GM18951 (cell line): Measurements from ENCODE around the gene C1QTNF3.
"Not testable (repeated sequence)": the region's sequence is repeated elsewhere in the genome, so short reads cannot be mapped to it uniquely, and the experiment has no call there.

Experiments used
- POLR2A ChIP-seq: IDR thresholded peaks from 4 replicates; pipeline ENCODE4 v1.6.1; 2011; ENCODE audit warnings: mild to moderate bottlenecking; ENCODE audit not compliant: insufficient read length, insufficient read depth; ENCODE audit errors: extremely low read depth
- in situ Hi-C: fragments of 300-500 bp; cut with MboI; formaldehyde crosslinking; loops from one replicate; pipeline ENCODE4 v1.12.0; 2022; ENCODE audit warnings: low sequenced_read_pairs, mixed read lengths, inconsistent platforms; ENCODE audit not compliant: unreplicated experiment

The C1QTNF3 gene, protein sequence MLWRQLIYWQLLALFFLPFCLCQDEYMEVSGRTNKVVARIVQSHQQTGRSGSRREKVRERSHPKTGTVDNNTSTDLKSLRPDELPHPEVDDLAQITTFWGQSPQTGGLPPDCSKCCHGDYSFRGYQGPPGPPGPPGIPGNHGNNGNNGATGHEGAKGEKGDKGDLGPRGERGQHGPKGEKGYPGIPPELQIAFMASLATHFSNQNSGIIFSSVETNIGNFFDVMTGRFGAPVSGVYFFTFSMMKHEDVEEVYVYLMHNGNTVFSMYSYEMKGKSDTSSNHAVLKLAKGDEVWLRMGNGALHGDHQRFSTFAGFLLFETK

DNA sequence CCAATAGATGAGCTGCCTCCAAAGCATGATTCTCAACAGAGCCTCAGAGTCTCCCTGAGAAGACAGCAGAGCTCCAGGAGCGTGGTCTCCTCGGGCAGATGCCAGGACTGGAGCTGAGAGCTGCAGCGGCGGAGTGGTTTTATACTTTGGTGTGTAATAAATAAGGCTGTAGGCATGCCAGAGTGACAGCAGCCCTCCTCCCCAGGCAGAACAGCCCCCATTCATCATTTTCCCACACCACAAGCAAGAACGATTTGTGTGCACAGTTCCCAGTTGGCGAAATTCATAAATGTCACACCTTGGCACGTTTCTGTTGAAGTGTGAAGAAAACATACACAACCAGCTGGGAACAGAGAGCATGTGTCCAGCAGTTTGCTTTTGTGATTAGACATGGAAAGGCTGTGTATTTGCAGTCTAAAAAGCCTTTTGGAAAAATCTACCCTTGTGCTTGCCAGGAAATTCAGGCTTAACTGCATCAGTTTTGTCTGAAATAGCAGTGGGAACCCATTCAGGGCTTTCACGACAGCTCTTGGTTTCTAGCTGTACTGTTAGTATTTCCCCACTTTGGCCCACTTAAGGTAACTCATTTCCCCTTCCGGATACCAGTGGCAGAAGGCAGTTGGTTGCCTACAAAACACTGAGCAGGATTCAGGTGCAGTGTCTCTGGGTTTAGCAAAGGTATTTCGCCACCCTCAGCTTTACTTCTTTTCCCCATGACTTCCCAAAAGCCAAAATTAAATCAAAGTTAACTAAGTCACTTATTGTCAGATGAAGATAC is at the start of gene C1QTNF3:
Gene C1QTNF3, minus strand, starts transcription at position 115 of the 778 bp plus-strand sequence. Its CDS starts 88 bp downstream, at position 27.
- in situ Hi-C loops = no loop called here
- TF ChIP-seq POLR2A = no peak

DNA sequence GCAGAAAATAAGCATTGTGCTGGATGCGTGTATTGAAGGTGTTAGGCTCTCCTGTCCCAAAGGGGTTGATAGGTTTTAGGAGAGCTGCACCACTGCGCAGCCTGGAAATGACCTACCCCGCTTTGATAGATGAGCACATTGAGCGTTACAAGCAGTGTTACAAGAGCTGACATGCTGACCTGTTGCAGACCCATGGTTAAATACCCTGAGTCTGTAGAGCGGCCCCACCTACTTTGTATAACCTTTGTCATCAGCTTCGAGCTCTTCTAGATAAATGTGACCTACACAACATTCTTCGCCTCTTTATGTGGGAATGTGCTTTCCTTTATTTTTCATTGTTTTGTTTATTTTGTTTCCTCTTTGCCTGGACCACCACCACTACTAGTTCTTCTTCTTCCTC is 48.0 kb upstream of the C1QTNF3 start:
- in situ Hi-C loops = not testable (repeated sequence)

DNA sequence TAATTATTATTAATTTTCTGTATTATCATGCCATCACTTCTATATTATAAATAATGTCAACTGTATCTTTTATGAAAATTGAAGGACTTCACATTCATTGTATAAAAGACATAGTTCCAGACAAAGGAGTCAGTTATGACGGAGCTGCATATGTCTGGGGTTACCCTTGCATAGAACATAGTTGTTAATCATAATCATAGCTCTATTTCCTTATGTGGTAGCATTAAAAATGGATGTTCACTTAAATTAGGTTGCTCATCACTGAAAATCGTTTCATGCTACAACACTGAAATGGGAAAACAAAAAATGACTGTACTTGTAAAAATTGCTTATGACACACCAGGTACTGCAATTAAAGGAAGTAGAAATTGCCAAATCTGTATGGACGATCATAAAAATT is 46.8 kb upstream of the C1QTNF3 start:
- in situ Hi-C loops = not testable (repeated sequence)

DNA sequence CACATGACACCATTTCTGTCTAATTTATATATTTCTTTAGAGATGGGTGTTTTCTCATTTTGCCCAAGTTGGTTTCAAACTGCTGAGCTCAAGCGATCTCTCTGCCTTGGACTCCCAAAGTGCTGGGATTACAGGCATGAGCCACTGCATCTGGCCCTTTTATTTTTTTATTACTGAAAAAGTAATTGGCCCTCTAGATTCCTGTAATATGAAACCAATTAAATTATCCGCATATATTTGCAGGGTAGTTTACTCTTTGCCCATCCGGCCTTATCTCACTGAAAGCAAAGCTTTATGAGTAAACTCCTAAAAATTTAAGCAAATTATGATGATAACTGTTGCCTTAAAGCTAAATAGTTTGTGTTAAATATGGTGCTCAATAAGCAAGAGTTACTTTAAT is 44.7 kb upstream of the C1QTNF3 start:
- in situ Hi-C loops = not testable (repeated sequence)

DNA sequence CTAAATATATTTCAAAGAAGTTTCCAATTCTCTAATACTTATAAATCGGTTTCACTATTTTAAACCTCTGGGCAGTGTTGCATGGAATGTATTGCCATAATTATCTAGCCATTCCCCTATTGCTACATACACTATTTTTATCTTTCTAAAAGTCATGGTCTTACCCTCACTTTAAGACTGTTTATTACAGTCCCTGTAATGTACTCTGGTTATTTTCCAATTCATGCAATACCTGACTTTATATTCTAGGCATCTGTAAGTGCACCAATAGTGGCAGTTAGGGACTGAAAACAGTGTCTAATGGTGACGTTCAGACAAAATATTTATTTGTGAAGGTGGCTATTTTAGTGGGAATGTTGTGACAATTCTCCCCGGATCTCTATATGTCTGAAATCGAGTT is 40.9 kb upstream of the C1QTNF3 start:
- in situ Hi-C loops = not testable (repeated sequence)

DNA sequence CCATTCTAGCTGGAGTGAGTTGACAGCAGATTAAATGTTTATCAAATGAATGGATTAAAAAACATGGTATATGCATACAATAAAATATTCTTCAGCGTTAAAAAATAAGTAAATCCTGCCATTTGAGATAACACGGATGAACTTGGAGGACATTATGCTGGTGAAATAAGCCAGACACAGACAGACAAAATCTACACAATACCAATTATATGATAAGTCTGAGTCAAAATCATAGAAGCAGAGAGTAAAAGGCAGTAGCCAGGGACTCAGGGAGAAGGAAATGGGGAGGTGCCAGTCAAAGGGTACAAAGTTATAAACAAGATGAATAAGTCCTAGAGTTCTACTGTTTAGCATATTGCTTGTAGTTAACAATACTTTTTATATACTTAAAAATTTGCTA is 36.5 kb upstream of the C1QTNF3 start:
- in situ Hi-C loops = not testable (repeated sequence)

DNA sequence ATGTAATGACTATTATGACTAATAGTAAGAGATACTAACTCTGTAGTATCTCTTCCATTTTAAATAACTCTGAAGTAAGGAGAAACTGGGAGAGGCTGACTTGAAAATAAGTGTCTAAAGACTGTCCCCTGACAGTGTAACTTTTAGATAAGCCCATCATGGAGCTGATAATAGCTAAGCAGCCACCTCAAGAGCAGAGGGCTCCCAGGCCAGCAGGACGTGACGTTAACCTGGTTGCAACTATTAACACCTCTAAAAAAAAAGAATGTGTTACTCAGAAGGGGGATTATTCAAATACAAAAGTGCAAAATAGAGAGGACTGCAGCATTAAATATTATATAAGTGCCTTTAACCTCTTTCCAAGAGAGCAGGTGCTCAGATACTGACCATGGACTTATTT is 34.6 kb upstream of the C1QTNF3 start:
- in situ Hi-C loops = not testable (repeated sequence)

DNA sequence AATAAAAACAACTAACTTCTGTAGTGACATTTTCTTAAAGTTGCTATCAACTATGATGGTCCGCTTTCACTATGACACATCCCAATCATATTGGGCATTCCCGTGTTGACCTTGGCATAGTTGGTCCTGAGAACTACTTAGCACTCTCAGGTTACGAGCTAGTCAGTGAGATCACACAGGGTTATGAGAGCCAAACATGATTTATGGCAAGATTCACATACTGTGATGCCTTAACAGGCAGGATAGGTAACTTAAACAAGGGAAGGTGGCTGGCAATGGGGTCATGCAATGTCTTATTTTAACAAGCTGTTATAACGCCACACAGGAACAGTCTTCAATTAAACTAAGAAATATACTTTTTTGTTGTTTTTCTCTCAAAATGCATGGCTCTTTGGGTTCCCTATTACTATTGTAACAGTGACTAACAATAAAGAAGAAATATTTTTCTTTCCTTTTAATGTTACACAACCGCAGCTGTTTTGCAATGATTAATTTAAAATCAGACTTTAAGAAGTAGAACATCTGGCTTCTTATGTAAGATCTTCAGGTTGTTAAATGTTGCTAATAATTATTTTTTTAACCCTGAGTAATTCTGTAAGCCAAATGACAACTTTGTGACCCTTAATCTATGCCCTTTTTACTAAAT is 33.8 kb upstream of the C1QTNF3 start:
- in situ Hi-C loops = not testable (repeated sequence)

DNA sequence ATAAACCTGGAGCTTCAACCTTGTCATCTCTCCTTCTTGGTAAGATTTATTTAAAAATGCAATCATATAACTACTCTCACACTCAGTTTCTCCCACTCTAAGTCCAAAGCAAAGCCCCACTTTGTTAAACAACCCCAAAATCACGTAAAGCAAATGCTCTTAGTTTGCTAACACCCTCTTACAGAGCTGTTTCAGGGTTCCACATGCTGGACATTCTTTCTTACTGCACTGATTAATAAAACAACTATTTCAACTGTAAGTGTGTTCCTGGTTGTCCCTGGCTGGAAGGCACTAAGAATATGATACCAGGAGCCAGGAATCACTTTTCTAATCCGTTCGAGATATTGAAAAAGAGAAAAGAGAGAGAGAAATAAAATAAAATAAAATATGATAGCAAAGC is 31.5 kb upstream of the C1QTNF3 start:
- in situ Hi-C loops = not testable (repeated sequence)

DNA sequence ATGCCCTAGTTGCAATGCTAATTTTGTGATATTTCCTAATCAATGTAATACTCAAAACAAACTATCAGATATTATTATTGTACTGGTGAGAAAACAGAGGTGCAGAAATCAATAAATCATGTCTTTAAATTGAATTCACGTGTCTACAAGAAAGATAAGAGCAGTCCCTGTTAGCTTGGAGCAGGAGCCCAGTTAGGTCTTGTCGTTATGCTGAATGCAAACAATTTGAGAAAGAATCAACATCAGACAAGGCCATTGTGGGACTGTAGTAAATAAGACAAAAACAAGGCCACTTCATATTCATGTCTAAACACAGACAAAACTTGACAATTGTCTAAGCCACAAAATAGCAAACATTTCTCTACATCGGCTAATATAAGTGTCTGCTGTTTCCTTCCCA is 31.1 kb upstream of the C1QTNF3 start:
- in situ Hi-C loops = not testable (repeated sequence)

DNA sequence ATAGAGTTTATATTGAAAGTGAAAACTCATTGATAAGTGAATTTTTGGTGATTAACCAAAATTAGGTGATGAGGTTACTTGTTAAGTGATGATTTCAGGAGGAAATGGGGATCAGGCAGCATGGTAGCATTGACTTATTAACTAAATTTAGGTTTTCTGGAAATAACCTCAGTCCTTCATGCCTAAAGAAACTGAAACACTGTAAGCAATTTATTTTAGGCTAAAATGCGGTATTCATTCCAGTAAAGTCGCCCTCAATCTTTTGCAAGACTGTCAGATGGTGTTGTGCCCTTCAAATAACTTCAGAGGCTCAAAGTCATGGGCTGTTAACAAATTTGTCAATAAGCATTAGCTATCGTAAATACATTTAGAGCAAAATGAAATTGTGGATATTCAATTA is 27.6 kb upstream of the C1QTNF3 start:
- in situ Hi-C loops = not testable (repeated sequence)

DNA sequence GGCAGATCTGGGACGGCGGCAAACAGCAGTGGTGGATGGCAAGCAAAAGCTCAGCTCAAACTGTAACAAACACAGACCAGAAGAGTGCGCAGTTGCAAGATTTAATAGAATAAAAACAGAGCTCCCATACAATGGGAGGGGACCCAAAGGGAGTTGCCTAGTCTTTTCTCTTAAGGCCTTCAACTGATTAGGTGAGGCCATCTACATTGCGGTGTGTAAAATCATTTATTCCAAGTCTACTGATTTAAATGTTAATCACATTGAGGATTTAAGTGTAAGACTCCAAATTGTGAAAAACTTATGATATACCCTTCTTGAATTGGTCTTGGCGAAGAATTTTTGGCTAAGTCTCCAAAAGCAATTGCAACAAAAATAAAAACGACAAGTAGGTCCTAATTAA is 21.6 kb upstream of the C1QTNF3 start:
- in situ Hi-C loops = no loop called here
- no peak for TF ChIP-seq POLR2A

DNA sequence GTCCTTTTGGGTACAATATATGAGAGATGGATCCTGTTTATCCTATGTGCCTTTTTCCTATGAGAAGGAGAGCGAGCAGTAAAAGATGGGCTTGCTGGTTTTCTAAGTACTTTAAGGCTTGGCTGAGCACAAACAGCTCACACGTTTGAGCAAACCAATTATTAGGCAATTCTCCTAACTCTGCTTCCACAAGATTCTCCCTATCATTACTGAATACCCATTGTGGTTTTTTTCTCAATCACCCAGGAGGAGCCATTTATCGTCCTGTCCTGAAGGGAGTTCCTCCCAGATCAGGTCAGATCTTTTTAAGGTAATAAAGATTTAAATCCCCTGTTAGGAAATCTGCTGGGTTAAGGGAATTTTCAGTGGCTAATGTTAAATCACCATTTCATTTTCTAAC is 19.4 kb upstream of the C1QTNF3 start:
- in situ Hi-C loops = no loop called here
- no peak for TF ChIP-seq POLR2A

DNA sequence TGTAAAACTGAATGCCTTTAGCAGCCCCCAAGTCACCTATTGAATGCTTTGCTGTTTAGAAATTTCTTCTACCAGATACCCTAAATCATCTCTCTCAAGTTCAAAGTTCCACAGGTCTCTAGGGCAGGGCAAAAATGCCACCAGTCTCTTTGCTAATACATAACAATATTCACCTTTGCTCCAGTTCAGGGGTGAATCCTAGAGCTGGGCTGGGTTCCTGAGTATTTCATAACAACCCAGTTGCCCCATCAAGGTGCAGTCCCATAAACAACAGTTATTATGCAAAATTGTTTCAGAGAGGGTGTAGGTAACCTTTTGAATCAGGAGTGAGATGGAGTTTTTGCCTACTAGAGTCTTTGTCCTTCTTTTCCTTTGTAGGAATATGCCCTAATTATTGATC is 19.0 kb upstream of the C1QTNF3 start:
- no peak for TF ChIP-seq POLR2A
- in situ Hi-C loops = no loop called here

DNA sequence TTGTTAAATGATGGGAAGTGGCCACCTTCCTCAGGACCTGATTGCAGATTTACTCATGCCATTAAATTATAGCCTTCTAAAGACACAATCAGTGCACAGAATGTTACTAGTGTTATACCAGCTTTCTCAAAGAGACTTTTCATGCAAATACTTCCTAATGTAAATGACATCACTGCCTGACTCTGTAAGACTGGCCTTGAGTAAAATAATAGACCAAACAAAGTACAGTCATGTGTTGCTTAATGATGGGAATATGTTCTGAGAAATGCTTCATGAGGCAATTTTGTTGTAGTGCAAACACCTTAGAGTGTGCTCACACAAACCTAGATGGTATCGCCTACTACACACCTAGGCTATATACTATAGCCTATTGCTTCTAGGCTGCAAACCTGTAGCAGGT is 17.0 kb upstream of the C1QTNF3 start:
- in situ Hi-C loops = no loop called here
- TF ChIP-seq POLR2A = no peak
